ENCODE results near the gene UBE2R2.

GRCh38 chr9:33907347-33907746, 90.4 kb downstream of the UBE2R2 start:
- TF ChIP-seq POLR2AphosphoS5 (IDR thresholded peaks at IDR 0.05) (no peak), CTCF (IDR thresholded peaks at IDR 0.05) (no peak), POLR2A (IDR thresholded peaks at IDR 0.05) (no peak)

Data from upper lobe of left lung (tissue), 4 donors.